ENCODE measurements around the gene ZNF296. TPM values are rescaled to one million over a fixed set of nuclear protein-coding genes. Genes with fewer than 3 reads are reported as not detected.

The ZNF296 gene
- total RNA-seq, 2 experiments from 2014 or later, result 2.0 to 2.4 TPM

DNA sequence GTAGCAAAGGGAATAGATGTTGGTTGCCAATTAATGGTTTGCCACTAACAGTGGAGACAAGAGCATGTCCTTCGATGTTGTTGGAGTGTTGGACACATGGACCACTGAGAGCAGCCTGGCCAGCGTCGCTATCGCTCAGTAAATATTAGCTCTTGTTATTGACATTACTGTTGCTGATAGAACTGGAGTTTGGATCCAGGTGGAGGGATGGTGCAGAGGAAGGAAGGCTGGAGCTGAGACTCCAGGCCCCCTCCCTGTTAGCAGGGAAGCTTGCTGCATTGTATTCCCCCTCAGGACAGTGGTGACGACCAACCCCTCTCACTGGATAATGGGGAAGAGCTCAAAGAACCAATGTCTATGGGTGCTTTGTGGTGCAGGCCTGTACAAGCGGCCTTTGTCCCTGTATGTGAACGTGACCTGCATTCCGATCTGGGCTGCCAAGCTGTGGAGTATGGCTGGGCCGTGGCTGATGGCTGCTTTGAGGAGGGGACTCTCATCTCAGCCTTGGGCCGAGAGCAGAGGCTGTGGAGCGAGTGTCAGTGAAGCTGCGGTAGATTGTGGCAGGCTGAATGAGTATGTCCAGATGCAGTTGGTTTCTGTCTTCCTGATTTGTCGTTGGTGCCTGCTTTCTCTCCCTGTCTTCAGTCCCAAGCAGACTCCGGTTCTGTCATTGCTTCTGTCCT, 30.5 kb downstream of the ZNF296 start:
- DNase-seq (no peak), ATAC-seq (ENCODE audit: poor library complexity) (no peak)
- H3K9me3 ChIP-seq (ENCODE audit: control insufficient read depth in 1 of 2, insufficient read depth in 1 of 2, low read length in 2 of 2), result no peaks in the 10 kb centered on the region
- no peak overlapping the region for H3K27ac ChIP-seq (ENCODE audit: low read depth in 1 of 2, low read length in 2 of 2)
- POLR2A ChIA-PET, result no interaction called here
- Mint-ChIP-seq H3K4me1 (ENCODE audit: low read depth) (peaks cover 50% of the 10 kb centered on the region), H3K36me3 (ENCODE audit: low read depth) (peaks cover 79% of the 10 kb centered on the region), H3K4me3 (no peak overlapping the region), H3K27ac (no peak overlapping the region), H3K9me3 (no peaks in the 10 kb centered on the region), H3K27me3 (no peaks in the 10 kb centered on the region)
- intact Hi-C loops (cut with DNase I, micrococcal nuclease), result no loop called here
- no peak overlapping the region for H3K4me3 ChIP-seq (ENCODE audit: low read length)
- peaks cover 36% of the 10 kb centered on the region for H3K4me1 ChIP-seq (ENCODE audit: insufficient read depth, low read length)
- TF ChIP-seq, protein P1, sequence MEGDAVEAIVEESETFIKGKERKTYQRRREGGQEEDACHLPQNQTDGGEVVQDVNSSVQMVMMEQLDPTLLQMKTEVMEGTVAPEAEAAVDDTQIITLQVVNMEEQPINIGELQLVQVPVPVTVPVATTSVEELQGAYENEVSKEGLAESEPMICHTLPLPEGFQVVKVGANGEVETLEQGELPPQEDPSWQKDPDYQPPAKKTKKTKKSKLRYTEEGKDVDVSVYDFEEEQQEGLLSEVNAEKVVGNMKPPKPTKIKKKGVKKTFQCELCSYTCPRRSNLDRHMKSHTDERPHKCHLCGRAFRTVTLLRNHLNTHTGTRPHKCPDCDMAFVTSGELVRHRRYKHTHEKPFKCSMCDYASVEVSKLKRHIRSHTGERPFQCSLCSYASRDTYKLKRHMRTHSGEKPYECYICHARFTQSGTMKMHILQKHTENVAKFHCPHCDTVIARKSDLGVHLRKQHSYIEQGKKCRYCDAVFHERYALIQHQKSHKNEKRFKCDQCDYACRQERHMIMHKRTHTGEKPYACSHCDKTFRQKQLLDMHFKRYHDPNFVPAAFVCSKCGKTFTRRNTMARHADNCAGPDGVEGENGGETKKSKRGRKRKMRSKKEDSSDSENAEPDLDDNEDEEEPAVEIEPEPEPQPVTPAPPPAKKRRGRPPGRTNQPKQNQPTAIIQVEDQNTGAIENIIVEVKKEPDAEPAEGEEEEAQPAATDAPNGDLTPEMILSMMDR (IDR thresholded peaks at IDR 0.05), result no peak
- peaks cover 58% of the 10 kb centered on the region for H3K36me3 ChIP-seq (ENCODE audit: insufficient read depth, low read length)
- CTCF ChIA-PET, result interaction anchor here (2.3 kb wide), 1 partner anchor 14 kb away, joined by 8 read pairs; no protein-coding TSS in a partner anchor
- H3K27me3 ChIP-seq (ENCODE audit: control insufficient read depth in 1 of 2, insufficient read depth in 2 of 2, low read length in 2 of 2), result no peaks in the 10 kb centered on the region

DNA sequence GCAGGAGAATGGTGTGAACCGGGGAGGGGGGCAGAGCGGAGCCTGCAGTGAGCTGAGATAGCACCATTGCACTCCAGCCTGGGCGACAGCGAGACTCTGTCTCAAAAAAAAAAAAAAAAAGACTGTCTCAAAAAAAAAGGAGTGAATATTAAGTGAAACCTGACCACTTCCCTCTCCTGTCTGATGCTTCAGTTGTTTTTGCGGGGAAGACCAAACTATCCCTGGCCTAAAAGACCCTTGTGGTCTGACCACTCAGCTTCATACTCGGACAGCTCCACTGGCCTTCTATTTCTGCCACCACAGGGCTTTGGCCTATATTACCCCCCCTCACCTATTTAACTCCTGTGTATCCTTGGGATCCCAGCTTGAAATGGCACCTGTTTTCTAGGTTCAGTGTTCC, 35.2 kb downstream of the ZNF296 start:
- H3K9me3 Mint-ChIP-seq, result no peaks in the 10 kb centered on the region
- ChIA-PET POLR2A (interaction anchor here (1.1 to 3.3 kb wide), 2 partner anchors 38 to 40 kb away, joined by 3 to 24 read pairs; partner anchors contain the start of genes GEMIN7 and RELB), CTCF (interaction anchor here (0.6 to 2.5 kb wide), 2 partner anchors 19 to 195 kb away, joined by 3 to 14 read pairs; no protein-coding TSS in a partner anchor)
- ATAC-seq (ENCODE audit: poor library complexity) (no peak), DNase-seq (no peak)
- intact Hi-C loops (cut with DNase I, micrococcal nuclease), result no loop called here
- Histone ChIP-seq H3K4me1 (ENCODE audit: insufficient read depth, low read length) (peaks cover 52% of the 10 kb centered on the region), H3K27ac (ENCODE audit: low read depth in 1 of 2, low read length in 2 of 2) (no peak overlapping the region), H3K36me3 (ENCODE audit: insufficient read depth, low read length) (peaks cover 67% of the 10 kb centered on the region), H3K9me3 (ENCODE audit: control insufficient read depth in 1 of 2, insufficient read depth in 1 of 2, low read length in 2 of 2) (no peaks in the 10 kb centered on the region), H3K4me3 (ENCODE audit: low read length) (no peak overlapping the region), H3K27me3 (ENCODE audit: control insufficient read depth in 1 of 2, insufficient read depth in 2 of 2, low read length in 2 of 2) (no peaks in the 10 kb centered on the region)
- H3K36me3 Mint-ChIP-seq (ENCODE audit: low read depth), result peaks cover 72% of the 10 kb centered on the region
- peak overlapping the region; percentile 55 for H3K4me3 Mint-ChIP-seq
- no peaks in the 10 kb centered on the region for H3K27me3 Mint-ChIP-seq
- peak overlapping the region; percentile 52 for H3K27ac Mint-ChIP-seq
- TF ChIP-seq, protein P1 (IDR thresholded peaks at IDR 0.05), result no peak
- H3K4me1 Mint-ChIP-seq (ENCODE audit: low read depth), result peaks cover 49% of the 10 kb centered on the region

DNA sequence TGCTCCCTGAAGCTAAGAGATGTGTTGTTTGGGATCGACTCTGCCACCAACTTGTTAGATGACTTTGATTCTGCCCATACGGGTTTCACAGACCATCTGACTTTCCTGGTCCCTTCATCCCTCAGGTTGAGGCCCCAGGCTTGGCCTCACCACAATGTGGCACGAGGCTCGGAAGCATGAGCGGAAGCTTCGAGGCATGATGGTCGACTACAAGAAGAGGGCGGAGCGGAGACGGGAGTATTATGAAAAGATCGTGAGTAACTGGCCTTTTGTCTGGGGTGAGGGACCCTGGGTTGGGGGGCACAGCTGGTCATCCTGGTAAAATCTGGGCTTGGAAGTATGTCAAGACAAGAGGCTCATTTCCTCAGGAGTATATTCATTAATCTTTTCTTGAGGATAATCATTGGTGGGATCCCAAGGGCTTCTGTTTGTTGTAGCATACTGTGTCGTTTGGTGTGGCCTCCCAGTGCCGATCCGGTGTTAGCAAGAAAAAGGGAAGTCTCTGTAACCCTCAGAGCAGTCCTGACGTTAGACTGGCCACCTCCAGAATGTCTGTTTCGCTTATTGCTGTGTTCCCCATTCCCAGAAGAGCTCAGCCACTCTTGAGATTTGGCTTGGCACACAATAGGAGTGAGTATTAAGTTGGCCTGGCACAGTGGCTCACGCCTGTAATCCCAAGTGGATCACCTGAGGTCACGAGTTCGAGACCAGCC, 36.1 kb downstream of the ZNF296 start:
- TF ChIP-seq, protein P1 (IDR thresholded peaks at IDR 0.05), result no peak
- Mint-ChIP-seq H3K4me3 (peak overlapping the region; percentile 99), H3K27me3 (no peaks in the 10 kb centered on the region), H3K36me3 (ENCODE audit: low read depth) (peaks cover 72% of the 10 kb centered on the region), H3K4me1 (ENCODE audit: low read depth) (peaks cover 40% of the 10 kb centered on the region), H3K27ac (peak overlapping the region; percentile 96), H3K9me3 (no peaks in the 10 kb centered on the region)
- intact Hi-C loops (cut with DNase I, micrococcal nuclease), result no loop called here
- H3K27ac ChIP-seq (ENCODE audit: low read depth in 1 of 2, low read length in 2 of 2), result no peak overlapping the region
- H3K27me3 ChIP-seq (ENCODE audit: control insufficient read depth in 1 of 2, insufficient read depth in 2 of 2, low read length in 2 of 2), result no peaks in the 10 kb centered on the region
- H3K4me3 ChIP-seq (ENCODE audit: low read length), result peak overlapping the region; percentile 98
- peaks cover 46% of the 10 kb centered on the region for H3K4me1 ChIP-seq (ENCODE audit: insufficient read depth, low read length)
- CTCF ChIA-PET, result interaction anchor here (0.6 to 2.5 kb wide), 3 partner anchors 20 to 196 kb away, joined by 3 to 14 read pairs (median 3); no protein-coding TSS in a partner anchor
- DNase-seq (no peak), ATAC-seq (ENCODE audit: poor library complexity) (no peak)
- no peaks in the 10 kb centered on the region for H3K9me3 ChIP-seq (ENCODE audit: control insufficient read depth in 1 of 2, insufficient read depth in 1 of 2, low read length in 2 of 2)
- peaks cover 65% of the 10 kb centered on the region for H3K36me3 ChIP-seq (ENCODE audit: insufficient read depth, low read length)
- POLR2A ChIA-PET, result interaction anchor here (1.0 to 3.3 kb wide), 9 partner anchors 20 to 150 kb away, joined by 3 to 24 read pairs (median 5); partner anchors contain the start of genes BLOC1S3, GEMIN7, RELB and TOMM40
